ENCODE data around the gene ITSN2.

GRCh38 chr2:24239553-24239952, 120.8 kb downstream of the ITSN2 start:
- TF ChIP-seq CTCF (IDR thresholded peaks at IDR 0.05) (no peak), POLR2A (IDR thresholded peaks at IDR 0.05) (no peak)

Measured in lower leg skin (tissue), 3 donors.